SK-N-MC (cell line): ENCODE results near the gene ANGPTL2.

Experiments used
- DNase-seq: peaks from one replicate; pipeline ENCODE4 v3.0.0-alpha.2; 2011; ENCODE audit warnings: low read depth, low spot score
- H3K27ac ChIP-seq: fragments of 200-600 bp; sonication (generic); 2 replicates; pipeline ENCODE4 v1.5.1; 2016; ENCODE audit warnings: mixed run types
- H3K36me3 ChIP-seq: fragments of 200-600 bp; sonication (generic); 2 replicates; pipeline ENCODE4 v1.6.1; 2017; ENCODE audit warnings: antibody characterized with exemption, low read length, mixed read lengths; ENCODE audit not compliant: insufficient read depth
- H3K4me3 ChIP-seq: fragments of 200-600 bp; sonication (generic); 2 replicates; pipeline ENCODE4 v1.5.1; 2016
- H3K9ac ChIP-seq: fragments of 200-600 bp; sonication (generic); 2 replicates; pipeline ENCODE4 v1.8.0; 2017; ENCODE audit warnings: mixed run types, mixed read lengths; ENCODE audit not compliant: insufficient read length
- H3K9me3 ChIP-seq: fragments of 200-600 bp; sonication (generic); 2 replicates; pipeline ENCODE4 v1.6.1; 2017; ENCODE audit warnings: low read depth, mild to moderate bottlenecking, antibody characterized with exemption, low read length, moderate library complexity, mixed read lengths
- EZH2 ChIP-seq: fragments of 200-600 bp; sonication (generic); IDR thresholded peaks from one replicate; pipeline ENCODE4 v1.6.1; 2017; ENCODE audit warnings: antibody characterized with exemption
- FOXP2 ChIP-seq: optimal IDR thresholded peaks from 2 replicates; pipeline ENCODE3; 2011; ENCODE audit warnings: mild to moderate bottlenecking, moderate library complexity; ENCODE audit not compliant: insufficient read depth; ENCODE audit errors: extremely low read length, control extremely low read depth
- POLR2AphosphoS5 ChIP-seq: IDR thresholded peaks from 2 replicates; pipeline ENCODE4 v1.6.1; 2012; ENCODE audit warnings: mild to moderate bottlenecking, low read depth, low read length, borderline replicate concordance

Gene ANGPTL2

DNA sequence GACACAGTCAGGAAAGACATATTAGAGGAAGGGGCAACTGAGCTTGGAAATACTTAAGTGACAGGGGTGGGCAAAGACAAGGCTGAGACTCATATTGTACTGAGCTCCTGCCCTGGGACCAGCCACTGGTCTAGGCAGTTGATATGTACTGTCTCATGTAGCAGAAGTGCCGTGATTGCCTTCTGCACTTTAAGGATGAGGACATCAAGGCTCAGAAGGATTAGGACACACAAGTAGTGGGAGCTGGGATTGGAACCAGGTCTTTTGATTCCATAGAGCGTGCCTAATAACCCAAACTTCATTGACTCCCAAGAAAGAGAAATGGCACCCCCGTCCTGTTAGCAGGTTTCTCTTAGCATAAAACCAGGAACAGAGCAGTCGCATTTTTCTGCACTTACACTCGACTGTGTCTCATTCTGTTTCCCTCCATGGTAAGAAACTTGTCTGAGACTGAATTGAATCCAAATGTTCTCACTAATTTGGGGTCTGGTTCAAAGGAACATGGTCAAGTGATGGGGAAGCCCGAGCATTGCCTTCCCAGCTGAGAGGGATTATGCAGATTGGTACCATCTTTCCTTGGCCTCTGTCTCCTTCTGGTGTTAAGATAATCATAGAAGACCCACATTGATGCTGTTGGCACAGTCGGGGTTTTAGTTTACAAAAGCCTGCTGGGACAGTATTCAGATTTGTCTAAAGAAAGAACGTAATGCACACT lies 70.4 kb downstream of the ANGPTL2 start:
- no peaks in the 10 kb centered on the region for H3K36me3 ChIP-seq
- TF ChIP-seq FOXP2 (no peak), POLR2AphosphoS5 (no peak), EZH2 (no peak)
- DNase-seq = no peak
- H3K27ac ChIP-seq = no peak overlapping the region
- no peaks in the 10 kb centered on the region for H3K9me3 ChIP-seq
- no peak overlapping the region for H3K4me3 ChIP-seq
- no peak overlapping the region for H3K9ac ChIP-seq

- Histone ChIP-seq H3K36me3 (no peaks in the 10 kb centered on the region), H3K27ac (no peak overlapping the region), H3K4me3 (no peak overlapping the region), H3K9ac (no peak overlapping the region), H3K9me3 (no peaks in the 10 kb centered on the region)
- no peak for DNase-seq
- no peak for TF ChIP-seq EZH2
These were observed 71.8 kb downstream of the ANGPTL2 start for GRCh38 chr9:127050591-127051001.

DNA sequence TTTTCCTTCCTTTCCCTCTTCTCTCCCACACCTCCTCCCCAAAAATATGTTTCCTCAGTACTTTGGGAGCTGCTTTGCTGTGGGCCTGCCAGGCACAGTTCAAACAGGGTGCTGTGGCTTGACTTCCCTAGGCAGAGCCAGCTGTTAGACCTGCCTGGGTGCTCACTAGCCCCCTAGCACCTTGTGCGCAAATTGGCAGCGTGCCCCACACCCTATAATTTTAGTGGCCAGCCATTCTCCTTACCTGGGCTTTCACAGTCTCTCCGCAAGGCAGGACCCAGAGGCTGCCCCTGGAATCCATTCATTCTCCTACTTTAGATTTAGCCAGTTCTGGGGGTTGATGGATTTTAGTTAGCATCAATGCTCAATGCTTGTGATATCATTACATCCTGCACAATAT lies 72.3 kb downstream of the ANGPTL2 start:
- no peak overlapping the region for H3K9ac ChIP-seq
- DNase-seq = no peak
- no peaks in the 10 kb centered on the region for H3K9me3 ChIP-seq
- H3K4me3 ChIP-seq = no peak overlapping the region
- TF ChIP-seq FOXP2 = no peak
- no peak overlapping the region for H3K27ac ChIP-seq
- H3K36me3 ChIP-seq = no peaks in the 10 kb centered on the region

- no peak overlapping the region for H3K9ac ChIP-seq
- no peaks in the 10 kb centered on the region for H3K9me3 ChIP-seq
- TF ChIP-seq POLR2AphosphoS5 = no peak
- TF ChIP-seq EZH2 = no peak
- no peak for TF ChIP-seq FOXP2
- no peak overlapping the region for H3K4me3 ChIP-seq
- no peaks in the 10 kb centered on the region for H3K36me3 ChIP-seq
- DNase-seq = no peak
- no peak overlapping the region for H3K27ac ChIP-seq
These were observed 72.9 kb downstream of the ANGPTL2 start for GRCh38 chr9:127049581-127049980.

GRCh38 chr9:127049044-127049443 lies 73.4 kb downstream of the ANGPTL2 start:
- Histone ChIP-seq H3K36me3 (no peaks in the 10 kb centered on the region), H3K4me3 (no peak overlapping the region), H3K27ac (no peak overlapping the region), H3K9me3 (no peaks in the 10 kb centered on the region), H3K9ac (no peak overlapping the region)
- no peak for DNase-seq
- TF ChIP-seq EZH2 (no peak), POLR2AphosphoS5 (no peak), FOXP2 (no peak)

GRCh38 chr9:127047971-127048370 lies 74.5 kb downstream of the ANGPTL2 start:
- TF ChIP-seq FOXP2 = no peak
- TF ChIP-seq POLR2AphosphoS5 = no peak
- TF ChIP-seq EZH2 = no peak
- Histone ChIP-seq H3K9me3 (no peaks in the 10 kb centered on the region), H3K27ac (no peak overlapping the region), H3K36me3 (no peaks in the 10 kb centered on the region), H3K4me3 (no peak overlapping the region), H3K9ac (no peak overlapping the region)
- DNase-seq = no peak

- H3K9me3 ChIP-seq = no peaks in the 10 kb centered on the region
- H3K4me3 ChIP-seq = no peak overlapping the region
- no peaks in the 10 kb centered on the region for H3K36me3 ChIP-seq
- no peak for TF ChIP-seq POLR2AphosphoS5
- TF ChIP-seq FOXP2 = no peak
- no peak for TF ChIP-seq EZH2
- DNase-seq = no peak
- no peak overlapping the region for H3K9ac ChIP-seq
- no peak overlapping the region for H3K27ac ChIP-seq
These were observed 77.3 kb downstream of the ANGPTL2 start for GRCh38 chr9:127045148-127045547.

GRCh38 chr9:127039492-127039891 lies 82.9 kb downstream of the ANGPTL2 start:
- no peaks in the 10 kb centered on the region for H3K36me3 ChIP-seq
- no peak overlapping the region for H3K27ac ChIP-seq
- no peaks in the 10 kb centered on the region for H3K9me3 ChIP-seq
- DNase-seq = no peak
- TF ChIP-seq EZH2 (no peak), FOXP2 (no peak), POLR2AphosphoS5 (no peak)
- no peak overlapping the region for H3K4me3 ChIP-seq
- H3K9ac ChIP-seq = no peak overlapping the region

DNA sequence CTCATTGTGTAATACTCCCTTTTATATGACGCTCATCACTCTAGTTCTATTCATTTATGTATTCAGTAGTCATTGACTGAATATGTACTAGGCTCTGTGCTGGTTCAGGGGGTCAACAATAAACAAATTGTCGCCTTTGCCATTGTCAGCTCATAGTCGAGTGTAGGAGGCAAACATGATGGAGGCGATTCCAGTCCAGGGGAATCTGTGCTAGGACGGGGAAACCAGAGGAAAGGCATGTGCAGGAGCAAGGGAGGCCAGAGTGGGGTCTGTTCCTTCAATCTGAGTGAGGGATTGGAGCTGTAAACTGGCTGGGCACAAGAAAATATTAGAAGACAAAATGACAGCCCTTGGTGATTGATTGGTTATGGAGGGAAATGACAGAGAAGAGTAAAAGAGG lies 83.9 kb downstream of the ANGPTL2 start:
- H3K9ac ChIP-seq = no peak overlapping the region
- no peak overlapping the region for H3K4me3 ChIP-seq
- no peaks in the 10 kb centered on the region for H3K9me3 ChIP-seq
- H3K27ac ChIP-seq = no peak overlapping the region
- H3K36me3 ChIP-seq = no peaks in the 10 kb centered on the region
- DNase-seq = no peak
- TF ChIP-seq FOXP2 (no peak), EZH2 (no peak), POLR2AphosphoS5 (no peak)
